NCI-H345 treated with DMSO at 0.1 percent for 48 hours (cell line): Measurements from ENCODE around the gene PZP.

Experiments
- DNase-seq: peaks from one replicate; lab custom pipeline; 2025; ENCODE audit not compliant: unreplicated experiment; lab: John Stamatoyannopoulos, UW

PZP gene

DNA sequence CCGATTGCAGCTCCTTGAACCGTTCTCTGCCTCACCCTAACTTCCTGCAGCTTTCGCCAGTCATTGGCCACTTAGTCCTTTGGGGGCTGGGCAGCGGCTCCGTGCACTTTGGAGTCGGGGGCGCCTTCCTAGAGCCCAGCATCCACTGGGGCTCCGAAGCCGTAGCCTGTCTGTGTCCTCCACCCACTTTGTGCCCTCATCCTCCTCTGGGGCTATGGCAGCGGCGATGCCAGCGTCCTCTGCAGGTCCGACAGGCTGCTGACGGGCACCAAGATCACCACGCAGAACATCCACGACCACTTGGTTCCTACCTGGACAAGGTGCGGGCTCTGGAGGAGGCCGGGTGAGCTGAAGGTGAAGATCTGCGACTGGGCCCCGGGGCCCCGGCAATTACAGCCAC lies 80.7 kb downstream of the PZP start:
- DNase-seq, result no peak

DNA sequence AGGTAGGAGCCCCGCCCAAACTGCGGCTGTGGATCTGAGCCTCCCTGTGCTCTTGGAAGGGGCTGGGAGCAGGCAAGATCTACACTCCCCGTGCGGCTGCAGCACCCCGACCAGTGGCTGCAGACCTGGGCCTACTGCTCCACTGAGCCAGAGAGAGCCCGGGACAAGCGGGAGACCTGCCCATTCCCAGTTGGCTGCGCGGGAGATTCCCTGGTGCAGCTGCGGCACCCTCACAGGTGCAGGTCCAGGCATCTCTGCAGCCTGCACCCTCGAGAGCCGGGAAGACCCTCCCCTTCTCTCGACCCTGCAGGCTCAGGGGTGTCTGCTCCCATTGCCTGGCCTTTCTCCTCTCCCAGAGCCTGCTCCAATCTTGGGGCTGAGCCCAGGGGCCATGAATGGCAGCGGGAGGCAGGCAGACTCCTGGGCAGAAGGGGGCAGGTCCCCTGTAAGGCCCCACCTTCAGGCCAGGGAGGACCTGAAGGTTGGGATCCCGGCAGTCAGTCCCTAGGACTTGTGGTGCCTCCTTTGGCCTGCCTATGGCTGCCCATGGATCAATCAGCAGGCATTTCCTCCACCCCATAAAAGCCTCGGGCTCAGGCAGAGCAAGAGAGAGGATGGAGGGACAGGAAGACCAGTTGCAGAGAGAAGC lies 83.7 kb downstream of the PZP start:
- DNase-seq, result no peak

DNA sequence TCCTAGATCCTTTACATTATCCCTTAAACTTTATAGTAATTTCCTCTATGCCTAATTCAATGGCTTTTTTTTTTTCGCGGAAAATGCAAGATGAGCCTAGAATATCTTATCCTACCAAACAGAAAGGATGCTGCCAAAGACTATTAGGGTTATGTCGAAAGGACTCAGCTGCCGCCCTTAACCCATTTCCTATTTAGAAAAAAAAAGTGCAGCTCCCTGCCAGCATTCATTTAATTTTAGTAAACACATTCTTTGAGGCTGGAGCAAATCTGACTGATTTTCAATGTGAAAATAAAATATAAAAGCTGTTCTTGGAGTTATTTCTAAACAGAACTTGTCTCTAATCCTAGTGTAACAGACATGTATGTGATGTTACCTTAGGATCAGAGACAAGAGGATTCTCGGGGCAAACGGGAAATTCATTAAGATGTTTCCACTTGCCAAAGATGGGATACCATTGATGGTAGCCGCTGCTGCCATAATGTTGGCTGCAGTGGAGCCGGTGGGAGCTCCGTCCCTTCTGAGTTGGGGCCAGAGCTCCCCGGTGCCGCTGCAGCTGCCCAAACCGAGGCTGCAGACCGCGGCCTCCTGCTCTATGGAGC lies 84.3 kb downstream of the PZP start:
- DNase-seq, result no peak

DNA sequence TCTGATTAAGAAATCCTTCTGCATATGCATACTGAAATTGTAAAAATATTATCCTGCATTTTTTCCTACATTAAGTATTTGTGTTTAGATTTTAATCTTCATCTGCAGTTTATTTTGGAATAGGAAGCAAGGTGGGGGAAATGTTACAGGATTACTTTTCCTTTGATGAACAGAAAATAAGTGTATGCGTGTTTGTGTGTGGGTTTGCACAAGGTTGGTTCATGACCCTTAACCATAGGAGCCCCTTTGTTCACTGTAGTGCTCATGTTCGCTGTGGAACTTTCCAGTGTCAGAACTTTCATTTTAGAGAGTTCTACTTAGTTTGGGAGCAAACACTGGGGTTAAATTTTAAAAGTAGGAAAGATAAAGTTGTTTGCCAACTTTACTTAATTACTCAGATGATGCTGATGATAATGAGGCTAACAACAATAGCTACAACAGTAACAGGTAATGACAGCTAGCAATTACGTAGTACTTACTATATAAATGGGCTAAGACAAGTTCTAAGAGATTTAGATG lies 86.0 kb downstream of the PZP start:
- no peak for DNase-seq

DNA sequence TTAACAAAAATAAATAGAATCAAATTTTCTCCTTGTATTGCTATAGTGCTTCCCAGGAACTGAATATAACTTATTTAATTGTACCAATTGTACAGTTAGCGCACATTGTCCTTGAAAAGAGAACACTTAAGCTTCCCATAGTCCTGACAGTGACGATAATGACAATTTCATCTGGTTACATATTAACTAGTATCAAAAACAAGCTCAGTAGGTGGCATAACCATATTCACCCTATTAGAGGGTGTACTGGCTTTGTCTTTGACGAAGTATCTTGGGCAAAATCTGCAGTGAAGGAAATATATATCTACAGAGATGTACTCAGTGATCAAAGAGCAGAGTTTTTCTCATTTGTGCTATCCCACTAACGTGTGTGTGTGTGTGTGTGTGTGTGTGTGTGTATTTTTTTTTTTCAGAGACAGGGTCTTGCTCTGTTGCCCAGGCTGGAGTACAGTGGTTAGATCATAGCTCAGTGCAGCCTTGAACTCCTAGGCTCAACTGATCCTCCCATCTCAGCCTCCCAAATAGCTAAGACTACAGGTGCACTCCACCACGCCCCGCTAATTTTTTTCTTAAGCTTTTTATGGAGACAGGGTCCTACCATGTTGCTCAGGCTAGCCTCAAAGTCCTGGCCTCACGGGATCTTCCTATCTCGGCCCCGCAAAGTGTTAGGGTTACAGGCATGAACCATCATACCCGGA lies 87.6 kb downstream of the PZP start:
- DNase-seq, result no peak

DNA sequence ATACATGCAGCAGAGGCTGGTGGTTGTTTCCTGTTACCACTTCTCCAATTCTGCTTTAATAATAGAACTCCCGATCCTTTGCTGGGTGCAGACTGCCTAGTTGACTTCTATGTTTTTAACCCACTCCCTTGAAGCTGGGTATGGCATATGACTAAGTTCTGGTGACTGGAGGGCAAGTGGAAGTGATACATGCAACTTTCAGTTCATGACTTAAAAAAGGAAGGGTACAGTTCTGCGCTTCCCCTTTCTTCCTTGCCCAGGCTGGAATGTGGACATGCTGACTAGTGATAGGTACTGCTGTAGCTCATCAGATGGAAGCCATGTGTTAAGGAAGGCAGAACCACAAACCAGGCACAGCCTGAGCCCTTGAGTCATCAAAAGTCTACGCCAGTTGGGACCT lies 90.0 kb downstream of the PZP start:
- DNase-seq, result no peak

DNA sequence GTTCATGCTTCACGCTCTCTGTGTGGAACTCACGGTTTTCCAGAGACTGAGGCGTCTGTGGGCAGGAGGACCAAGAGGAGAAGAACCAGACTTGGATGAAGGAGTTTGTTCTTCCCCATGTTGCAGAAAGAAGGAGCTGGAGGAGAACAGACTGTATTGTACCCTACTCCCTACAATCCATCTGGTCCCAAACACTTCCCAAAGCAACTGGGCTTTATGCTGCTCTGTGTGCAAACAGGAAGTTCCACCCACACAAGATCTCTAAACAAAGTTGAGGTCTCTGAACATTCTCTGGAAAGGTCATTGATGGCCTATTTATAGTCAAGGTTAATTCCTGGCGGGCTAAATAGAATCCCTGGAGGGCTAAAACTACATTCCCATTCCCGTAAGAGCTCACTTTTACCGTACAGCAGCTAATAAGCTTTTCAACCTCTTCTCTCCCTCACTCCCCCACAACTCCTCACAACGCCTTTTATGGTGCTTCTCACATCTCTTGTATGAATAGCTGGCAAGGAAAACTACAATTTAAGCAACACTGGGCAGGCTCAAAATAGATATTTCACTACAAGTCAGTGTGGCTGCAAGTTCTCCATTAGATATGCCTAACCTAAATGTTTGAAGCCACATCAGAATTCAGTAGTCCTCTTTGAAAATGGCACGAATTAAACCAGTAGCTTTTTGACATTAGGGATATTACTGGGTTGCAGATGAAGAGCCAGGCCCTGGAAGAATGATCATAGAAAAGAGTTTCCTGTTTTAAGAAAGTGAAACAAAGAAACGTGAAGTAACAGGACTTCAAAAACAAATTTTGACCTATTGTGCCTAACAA lies 92.2 kb downstream of the PZP start, which contains the start of gene A2M:
Gene A2M, minus strand, starts transcription at position 189 of the 829 bp plus-strand sequence. Its CDS starts 70 bp downstream, at position 119.
- no peak for DNase-seq

DNA sequence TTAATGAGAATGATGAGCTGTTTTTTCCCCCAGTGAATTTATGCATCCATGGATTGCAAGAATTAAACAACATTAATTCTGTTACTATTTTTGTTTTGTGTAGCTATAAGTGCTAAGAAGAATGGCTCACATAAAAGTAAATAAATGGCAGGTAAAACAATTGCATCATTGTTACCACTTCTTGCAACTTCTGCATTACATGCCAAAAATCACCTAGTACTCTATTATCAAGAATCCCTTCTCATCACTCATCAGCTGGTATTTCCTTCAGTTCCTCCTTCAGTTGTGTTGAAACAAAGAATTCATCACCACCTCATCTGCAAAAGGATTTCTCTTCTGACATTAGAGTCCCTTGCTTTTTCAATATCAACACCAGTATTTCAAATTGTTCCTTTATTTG lies 93.2 kb downstream of the PZP start:
- DNase-seq, result no peak

DNA sequence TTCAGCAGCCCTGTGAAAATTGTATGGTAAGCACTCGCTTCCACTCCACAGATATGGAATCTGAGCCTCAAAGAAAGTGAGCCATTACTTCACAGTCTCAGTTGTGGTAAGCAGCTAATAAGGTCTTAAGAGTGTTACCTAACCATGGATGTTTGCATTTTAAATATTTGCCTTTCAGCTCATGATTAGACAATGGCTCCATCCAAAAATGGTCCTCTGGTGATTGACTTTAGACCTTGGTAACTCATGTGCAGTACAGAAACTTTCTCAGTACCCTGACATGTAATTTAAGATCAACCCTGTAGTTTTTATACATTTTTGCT lies 94.2 kb downstream of the PZP start:
- no peak for DNase-seq

DNA sequence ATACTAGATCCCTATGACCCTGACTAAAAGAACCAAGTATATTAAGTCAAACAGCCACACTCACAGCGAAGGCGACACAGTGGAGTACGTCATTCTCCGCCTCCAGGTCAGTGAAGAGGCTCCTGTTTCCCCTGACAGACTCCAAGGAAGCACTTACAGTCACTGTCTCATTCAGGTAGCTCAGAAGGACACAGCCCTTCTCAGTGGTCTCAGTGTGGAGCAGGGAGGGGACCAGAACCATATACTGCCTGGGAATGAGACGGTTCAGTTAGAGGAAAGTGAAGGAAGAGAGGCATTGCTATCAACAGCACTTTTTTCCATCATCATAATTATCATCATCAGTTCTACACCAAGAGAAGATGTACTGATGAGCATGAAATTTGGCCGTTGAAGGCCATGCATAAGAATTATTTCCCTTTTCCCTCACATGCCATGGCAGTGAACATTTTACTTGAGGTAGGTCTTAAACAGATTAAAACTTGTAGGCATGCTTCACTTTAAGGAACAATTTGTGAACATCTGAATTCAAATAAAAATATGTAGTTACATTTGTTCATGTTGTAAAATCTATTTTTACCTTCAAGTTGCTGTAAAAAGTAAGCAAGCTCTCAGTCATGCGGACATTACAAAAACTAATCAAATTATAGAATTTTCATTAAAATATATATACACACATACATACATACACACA lies 94.8 kb downstream of the PZP start:
- no peak for DNase-seq

DNA sequence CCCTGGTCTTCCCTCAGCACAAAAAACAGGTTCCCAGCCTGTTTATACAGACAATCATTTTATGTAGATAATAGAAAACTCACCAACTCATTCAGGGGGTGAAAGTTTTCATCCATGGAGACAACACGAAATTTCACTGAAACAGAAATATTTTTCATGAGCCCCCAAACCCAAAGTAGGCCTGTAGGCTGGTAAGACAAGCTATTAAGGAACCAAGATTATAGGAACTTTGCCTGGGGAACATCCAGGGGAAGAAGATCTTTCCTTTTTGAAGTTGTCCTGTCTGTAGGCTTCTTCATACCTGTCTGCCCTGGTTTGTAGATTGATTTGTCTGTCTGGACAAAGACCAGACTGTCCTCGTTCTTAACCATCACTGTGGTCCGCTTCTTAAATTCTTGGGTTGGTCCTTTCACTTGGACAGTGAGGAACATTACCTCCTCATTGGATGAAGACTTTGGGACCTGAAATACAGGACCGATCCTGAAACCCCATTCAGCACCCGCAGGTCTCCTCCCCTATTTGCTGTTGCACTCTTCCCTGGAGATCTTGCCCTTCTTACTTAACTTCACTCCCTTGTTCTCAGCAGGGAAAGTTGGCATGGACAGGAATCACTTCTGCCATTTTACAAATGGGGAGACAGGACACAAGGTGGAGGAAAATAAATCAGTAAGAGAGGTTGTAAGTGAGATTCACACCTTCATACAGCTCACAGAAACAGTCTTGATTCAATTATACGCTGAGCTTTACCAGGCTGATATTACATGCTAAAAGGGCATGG lies 95.9 kb downstream of the PZP start:
- no peak for DNase-seq

DNA sequence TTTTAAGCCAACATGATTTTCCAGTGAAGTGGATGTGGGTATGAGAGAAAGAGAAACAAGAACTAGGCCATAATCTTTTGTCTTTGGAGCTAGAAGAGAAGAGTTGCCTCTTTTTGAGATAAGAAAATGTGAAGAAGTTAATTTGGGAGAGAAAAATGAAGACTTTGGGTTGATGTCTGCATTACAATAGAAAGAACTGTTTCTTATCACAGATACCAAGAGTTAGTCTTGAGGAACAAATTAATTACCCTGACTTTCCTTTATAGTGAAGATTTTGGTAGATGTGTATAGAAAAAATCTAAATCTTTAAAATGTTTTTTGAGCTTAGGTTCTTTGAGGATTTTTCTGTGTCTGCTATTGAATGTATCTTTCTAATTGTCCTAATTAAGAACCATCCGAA lies 96.7 kb downstream of the PZP start:
- no peak for DNase-seq

DNA sequence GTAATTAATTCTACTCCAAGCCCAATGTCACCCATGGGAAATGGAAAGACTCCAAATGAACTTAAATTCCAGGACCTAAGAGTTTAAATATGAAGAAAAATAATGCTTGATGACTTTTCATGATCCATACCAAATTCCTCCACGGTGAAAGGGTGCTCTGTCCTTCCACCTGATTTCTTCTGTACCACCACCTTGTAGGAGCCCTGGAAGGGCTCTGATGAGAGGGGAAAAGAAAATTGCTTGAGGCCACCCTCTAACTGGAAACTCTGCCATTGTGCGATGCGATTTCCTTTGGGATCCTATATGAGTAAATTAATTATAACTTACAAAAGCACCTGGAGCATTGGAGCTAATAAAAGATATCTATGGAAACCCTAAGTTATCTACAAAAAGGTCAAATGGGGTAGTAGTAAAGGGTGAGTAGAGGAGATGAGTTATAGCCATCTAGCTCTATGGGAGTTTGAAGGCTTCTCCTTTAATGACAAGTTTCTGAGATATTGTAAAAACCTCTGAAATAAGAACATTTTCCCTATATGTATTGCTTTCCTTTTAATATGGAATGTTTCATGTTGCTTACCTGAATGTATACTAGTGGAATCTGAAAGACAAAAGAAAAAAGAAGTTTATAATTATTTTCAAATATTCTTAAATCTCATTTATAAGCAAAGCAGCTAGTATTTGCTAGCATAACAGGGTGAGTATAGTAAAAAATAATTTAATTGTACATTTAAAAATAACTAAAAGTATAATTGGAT lies 98.3 kb downstream of the PZP start:
- no peak for DNase-seq

DNA sequence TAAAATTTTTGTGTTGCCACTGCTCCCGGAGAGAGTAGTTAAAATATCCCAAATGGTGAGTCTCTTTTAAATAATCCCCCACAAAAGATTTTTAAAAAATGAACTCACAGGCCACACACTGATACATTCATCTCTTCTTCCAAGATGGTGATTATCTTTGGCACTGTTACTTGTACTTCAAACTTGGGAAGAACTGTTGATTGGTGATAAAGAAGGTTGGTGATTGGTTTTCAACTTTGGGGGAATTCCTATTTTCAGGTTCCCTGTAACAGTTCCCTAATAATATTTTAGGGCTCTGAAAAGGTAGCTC lies 99.0 kb downstream of the PZP start:
- no peak for DNase-seq

DNA sequence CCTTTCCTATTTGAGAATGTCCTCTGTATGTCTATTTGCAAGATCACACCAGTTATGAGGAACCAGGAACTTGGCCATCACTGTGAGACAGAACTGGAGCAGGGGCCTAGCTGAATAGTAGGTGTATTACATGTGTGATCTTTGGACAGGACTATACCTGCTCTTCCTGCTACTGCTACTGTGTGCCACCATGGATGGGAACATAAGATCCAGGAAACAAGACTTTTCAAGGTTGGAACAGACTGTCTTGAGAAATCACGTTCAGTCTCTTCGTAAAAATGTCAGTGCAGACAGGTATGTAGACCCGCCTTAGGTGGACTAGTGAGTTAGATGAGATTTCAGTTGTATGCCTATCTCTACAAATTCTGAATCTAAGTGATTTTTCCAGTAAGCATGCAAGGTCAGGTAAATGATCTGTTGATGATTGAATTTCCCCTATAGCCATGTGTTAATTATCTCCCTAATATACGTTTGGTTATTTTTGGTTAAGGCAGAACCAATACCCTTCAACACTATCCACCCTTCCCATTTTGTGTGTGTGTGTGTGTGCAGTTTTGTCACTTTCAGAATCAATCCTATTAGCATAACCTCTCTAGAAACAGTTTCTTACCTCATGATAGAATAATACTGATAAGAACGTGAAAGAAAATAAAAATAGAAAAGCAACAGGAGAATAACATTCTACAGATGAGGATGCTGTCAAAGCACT lies 99.5 kb downstream of the PZP start:
- DNase-seq, result no peak

DNA sequence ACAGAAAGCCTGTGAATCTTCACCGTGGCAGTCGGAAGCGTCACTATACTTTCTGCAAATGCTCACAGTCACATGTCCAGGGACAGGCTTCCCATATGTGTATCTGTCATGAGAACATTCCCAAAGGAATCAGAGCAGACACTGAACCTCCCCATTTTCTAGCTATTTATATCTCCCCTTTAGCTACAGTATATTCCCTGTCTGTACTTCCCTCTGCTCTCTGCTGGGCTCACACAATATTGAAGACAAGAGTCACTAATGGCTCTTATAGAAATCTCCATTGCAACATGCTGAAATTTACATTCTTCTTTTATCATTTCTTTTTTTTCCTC lies 100.7 kb downstream of the PZP start:
- no peak for DNase-seq

DNA sequence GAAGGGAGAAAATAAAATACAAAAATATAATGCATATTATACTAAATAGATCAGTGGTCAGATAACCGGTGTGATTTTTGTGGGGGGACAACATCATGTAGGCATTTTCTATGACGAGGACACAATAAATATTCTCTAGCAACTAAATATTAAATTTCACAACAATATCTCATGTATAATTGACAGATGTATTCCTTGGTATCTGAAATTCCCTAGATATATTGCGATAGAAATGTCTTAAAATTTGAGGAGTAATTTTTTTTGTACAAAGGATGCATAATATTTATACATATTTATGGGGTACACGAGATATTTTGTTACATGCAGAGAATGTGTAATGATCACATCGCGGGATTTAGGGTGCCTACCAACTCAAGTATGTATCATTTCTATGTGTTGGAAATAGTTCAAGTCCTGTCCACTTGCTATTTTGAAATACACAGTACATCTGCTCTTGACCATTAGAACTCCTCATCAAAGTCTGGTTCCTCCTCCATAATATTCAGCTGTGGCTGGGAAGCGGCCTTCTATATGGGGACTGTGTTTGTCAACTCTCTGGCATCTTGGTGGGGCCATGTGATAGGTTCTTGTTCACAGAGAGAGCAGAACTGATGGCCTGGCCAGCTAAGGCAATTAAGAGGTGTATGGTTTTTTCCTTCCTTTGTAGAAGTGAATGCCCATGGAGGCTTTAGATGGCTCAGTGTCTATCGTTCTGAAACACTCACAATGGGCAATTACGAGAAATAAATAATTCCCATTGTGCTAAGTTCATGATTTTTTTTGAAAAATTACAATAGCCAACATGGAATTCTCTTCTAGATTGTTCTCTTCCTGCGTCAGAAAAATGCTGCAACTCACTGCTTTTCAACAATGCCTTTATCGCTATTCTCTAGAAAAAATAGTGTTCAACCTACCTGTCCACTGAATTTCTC lies 101.3 kb downstream of the PZP start:
- no peak for DNase-seq

DNA sequence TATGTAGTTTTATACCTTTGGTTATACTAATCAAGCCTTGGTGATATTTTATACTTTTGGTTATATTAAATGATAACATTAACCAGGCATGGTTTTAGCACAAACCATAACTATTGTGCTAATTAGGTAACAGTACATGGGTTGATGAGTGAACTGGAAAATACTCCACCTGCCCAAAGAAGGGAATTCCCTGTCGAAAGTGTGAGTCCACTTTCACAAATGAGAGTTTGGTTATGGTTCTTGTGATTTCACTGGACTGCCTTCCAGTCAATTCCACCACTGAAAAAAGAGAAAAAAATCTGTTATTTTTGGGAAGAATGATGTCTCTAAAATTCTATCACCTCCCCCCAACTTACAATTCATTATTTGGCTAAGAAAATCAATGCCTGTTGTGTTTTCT lies 102.1 kb downstream of the PZP start:
- no peak for DNase-seq
